ENCODE data around the gene FNDC3B. TPM values are rescaled to one million over a fixed set of nuclear protein-coding genes. Genes with fewer than 3 reads are reported as not detected.
A peak's percentile ranks its signal among the peaks of the same experiment; 100 is the strongest.
"Not testable (repeated sequence)": the region's sequence is repeated elsewhere in the genome, so short reads cannot be mapped to it uniquely, and the experiment has no call there.

Gene FNDC3B
- total RNA-seq, 1 donor from 2014 or later: 290 TPM

GRCh38 chr3:172238188-172238587 is 198.8 kb downstream of the FNDC3B start:
- DNase-seq (ENCODE audit: low spot score): no peak
- TF ChIP-seq CTCF (IDR thresholded peaks at IDR 0.05): no peak
- Mint-ChIP-seq H3K9me3 (ENCODE audit: low read depth) (peaks cover 9% of the 10 kb centered on the region), H3K27ac (ENCODE audit: unreplicated experiment) (peak overlapping the region; percentile 41), H3K4me3 (ENCODE audit: unreplicated experiment) (no peak overlapping the region), H3K27me3 (ENCODE audit: low read depth) (no peaks in the 10 kb centered on the region), H3K36me3 (ENCODE audit: low read depth) (peaks cover 21% of the 10 kb centered on the region), H3K4me1 (ENCODE audit: low read depth) (peaks cover 29% of the 10 kb centered on the region)

GRCh38 chr3:172239218-172239790 is 199.9 kb downstream of the FNDC3B start:
- Mint-ChIP-seq H3K9me3 (ENCODE audit: low read depth) (peaks cover 10% of the 10 kb centered on the region), H3K4me1 (ENCODE audit: low read depth) (peaks cover 39% of the 10 kb centered on the region), H3K36me3 (ENCODE audit: low read depth) (peaks cover 26% of the 10 kb centered on the region), H3K27ac (ENCODE audit: unreplicated experiment) (peak overlapping the region; percentile 24), H3K27me3 (ENCODE audit: low read depth) (no peaks in the 10 kb centered on the region), H3K4me3 (ENCODE audit: unreplicated experiment) (no peak overlapping the region)
- TF ChIP-seq CTCF (IDR thresholded peaks at IDR 0.05): no peak
- no peak for DNase-seq (ENCODE audit: low spot score)

- DNase-seq (ENCODE audit: low spot score): no peak
- no peak for TF ChIP-seq CTCF (IDR thresholded peaks at IDR 0.05)
- Mint-ChIP-seq H3K4me1 (ENCODE audit: low read depth) (peaks cover 51% of the 10 kb centered on the region), H3K36me3 (ENCODE audit: low read depth) (peaks cover 29% of the 10 kb centered on the region), H3K27ac (ENCODE audit: unreplicated experiment) (peak overlapping the region; percentile 28), H3K4me3 (ENCODE audit: unreplicated experiment) (no peak overlapping the region), H3K9me3 (ENCODE audit: low read depth) (peaks cover 10% of the 10 kb centered on the region), H3K27me3 (ENCODE audit: low read depth) (no peaks in the 10 kb centered on the region)
These were observed 202.0 kb downstream of the FNDC3B start for GRCh38 chr3:172241405-172241804.

GRCh38 chr3:172242471-172242870 is 203.1 kb downstream of the FNDC3B start:
- H3K27me3 Mint-ChIP-seq (ENCODE audit: low read depth); H3K9me3 Mint-ChIP-seq (ENCODE audit: low read depth); H3K4me3 Mint-ChIP-seq (ENCODE audit: unreplicated experiment); DNase-seq (ENCODE audit: low spot score); H3K27ac Mint-ChIP-seq (ENCODE audit: unreplicated experiment): not testable (repeated sequence)
- Mint-ChIP-seq H3K36me3 (ENCODE audit: low read depth) (peaks cover 31% of the 10 kb centered on the region), H3K4me1 (ENCODE audit: low read depth) (peaks cover 60% of the 10 kb centered on the region)

GRCh38 chr3:172243376-172243775 is 204.0 kb downstream of the FNDC3B start:
- H3K27ac Mint-ChIP-seq (ENCODE audit: unreplicated experiment): peak overlapping the region; percentile 45

GRCh38 chr3:172244011-172244410 is 204.6 kb downstream of the FNDC3B start:
- Mint-ChIP-seq H3K4me1 (ENCODE audit: low read depth) (peaks cover 61% of the 10 kb centered on the region), H3K27me3 (ENCODE audit: low read depth) (no peaks in the 10 kb centered on the region), H3K9me3 (ENCODE audit: low read depth) (peaks cover 10% of the 10 kb centered on the region), H3K4me3 (ENCODE audit: unreplicated experiment) (no peak overlapping the region), H3K27ac (ENCODE audit: unreplicated experiment) (peak overlapping the region; percentile 9), H3K36me3 (ENCODE audit: low read depth) (peaks cover 32% of the 10 kb centered on the region)
- TF ChIP-seq CTCF (IDR thresholded peaks at IDR 0.05): no peak
- no peak for DNase-seq (ENCODE audit: low spot score)

More at GRCh38 chr3:172243376-172243775, 204.0 kb downstream of the FNDC3B start:
- H3K4me3 Mint-ChIP-seq (ENCODE audit: unreplicated experiment); DNase-seq (ENCODE audit: low spot score); H3K9me3 Mint-ChIP-seq (ENCODE audit: low read depth); H3K27me3 Mint-ChIP-seq (ENCODE audit: low read depth): not testable (repeated sequence)
- peaks cover 32% of the 10 kb centered on the region for H3K36me3 Mint-ChIP-seq (ENCODE audit: low read depth)
- H3K4me1 Mint-ChIP-seq (ENCODE audit: low read depth): peaks cover 62% of the 10 kb centered on the region

Measured in chondrocyte (in vitro differentiated cells).